RWPE2 (cell line): ENCODE measurements around the gene VIL1.

Experiments used
- ATAC-seq: fragments of 200-7000 bp; cut with Tn5 transposase; 3 replicates; pipeline ENCODE4 v1.9.1; 2021; ENCODE audit warnings: low read depth
- DNase-seq: peaks from one replicate; pipeline ENCODE4 v3.0.0-alpha.2; 2020; ENCODE audit warnings: low spot score
- H3K27ac ChIP-seq: fragments of 450-650 bp; 2 replicates; pipeline ENCODE4 v1.5.1; 2017; ENCODE audit warnings: mild to moderate bottlenecking; ENCODE audit not compliant: poor library complexity, severe bottlenecking
- H3K27me3 ChIP-seq: fragments of 250-450 bp; sonication (Bioruptor Pico); 2 replicates; pipeline ENCODE4 v1.5.1; 2021; ENCODE audit warnings: mild to moderate bottlenecking, moderate library complexity; ENCODE audit not compliant: insufficient read depth, poor library complexity, severe bottlenecking
- H3K36me3 ChIP-seq: fragments of 250-450 bp; sonication (Bioruptor Pico); 2 replicates; pipeline ENCODE4 v1.5.1; 2020; ENCODE audit warnings: low read depth, mild to moderate bottlenecking, moderate library complexity
- H3K4me1 ChIP-seq: fragments of 250-450 bp; sonication (Bioruptor Pico); 2 replicates; pipeline ENCODE4 v1.5.1; 2021; ENCODE audit warnings: mild to moderate bottlenecking, moderate library complexity; ENCODE audit not compliant: insufficient read depth, poor library complexity, severe bottlenecking
- H3K4me3 ChIP-seq: fragments of 250-450 bp; sonication (Bioruptor Pico); 2 replicates; pipeline ENCODE4 v1.5.1; 2021; ENCODE audit warnings: mild to moderate bottlenecking, moderate library complexity; ENCODE audit not compliant: severe bottlenecking
- H3K9me3 ChIP-seq: fragments of 250-450 bp; sonication (Bioruptor Pico); 2 replicates; pipeline ENCODE4 v1.5.1; 2021; ENCODE audit warnings: mild to moderate bottlenecking, moderate library complexity; ENCODE audit not compliant: severe bottlenecking
- CTCF ChIP-seq: fragments of 450-650 bp; IDR thresholded peaks from one replicate; pipeline ENCODE4 v1.5.1; 2017; ENCODE audit warnings: mild to moderate bottlenecking, moderate library complexity; ENCODE audit not compliant: poor library complexity, severe bottlenecking

The VIL1 gene

GRCh38 chr2:218396688-218397462 is 22.0 kb upstream of the VIL1 start:
- TF ChIP-seq CTCF: no peak
- H3K27ac ChIP-seq: peak overlapping the region; percentile 96
- H3K9me3 ChIP-seq: no peaks in the 10 kb centered on the region
- DNase-seq (no peak), ATAC-seq (0 out of 3 replicates have a peak, but pooled peaks have one; percentile 0)
- H3K27me3 ChIP-seq: no peaks in the 10 kb centered on the region
- H3K4me3 ChIP-seq: peak overlapping the region; percentile 73
- no peaks in the 10 kb centered on the region for H3K4me1 ChIP-seq
- H3K36me3 ChIP-seq: peaks cover 8% of the 10 kb centered on the region

- ATAC-seq: no peak
- peak overlapping the region; percentile 73 for H3K4me3 ChIP-seq
Measured at GRCh38 chr2:218397463-218397819, 21.5 kb upstream of the VIL1 start.

GRCh38 chr2:218397820-218398436 is 21.0 kb upstream of the VIL1 start:
- ATAC-seq: peak; percentile 44
- peak; percentile 89 for DNase-seq
- peak overlapping the region; percentile 96 for H3K27ac ChIP-seq
- no peak for TF ChIP-seq CTCF
- H3K27me3 ChIP-seq: no peaks in the 10 kb centered on the region
- H3K4me3 ChIP-seq: peak overlapping the region; percentile 73
- H3K36me3 ChIP-seq: peaks cover 15% of the 10 kb centered on the region
- H3K4me1 ChIP-seq: no peaks in the 10 kb centered on the region
- no peaks in the 10 kb centered on the region for H3K9me3 ChIP-seq

More at GRCh38 chr2:218397463-218397819, 21.5 kb upstream of the VIL1 start:
- H3K27me3 ChIP-seq: no peaks in the 10 kb centered on the region
- H3K36me3 ChIP-seq: peaks cover 14% of the 10 kb centered on the region
- no peaks in the 10 kb centered on the region for H3K4me1 ChIP-seq
- no peak for DNase-seq
- TF ChIP-seq CTCF: no peak
- H3K27ac ChIP-seq: peak overlapping the region; percentile 96
- H3K9me3 ChIP-seq: no peaks in the 10 kb centered on the region

GRCh38 chr2:218398437-218399390 is 20.2 kb upstream of the VIL1 start:
- peak; percentile 24 for ATAC-seq
- H3K9me3 ChIP-seq: no peaks in the 10 kb centered on the region

More at GRCh38 chr2:218398437-218399390, 20.2 kb upstream of the VIL1 start:
- Histone ChIP-seq H3K27ac (peak overlapping the region; percentile 96), H3K36me3 (peaks cover 22% of the 10 kb centered on the region), H3K27me3 (no peaks in the 10 kb centered on the region), H3K4me1 (no peaks in the 10 kb centered on the region), H3K4me3 (peak overlapping the region; percentile 73)
- no peak for TF ChIP-seq CTCF
- no peak for DNase-seq
